Sigmoid colon (tissue), 4 donors: Measurements from ENCODE around the gene CWC27.

Experiments used
- CTCF ChIP-seq, 4 experiments: fragments of 450-650 bp in 3 of 4; fragments of 200-600 bp in 1 of 4; IDR thresholded peaks; one replicate each; pipeline ENCODE4 v1.5.1; 2016 to 2019; ENCODE audit warnings: antibody characterized with exemption in 4 of 4, mild to moderate bottlenecking in 3 of 4, moderate library complexity in 2 of 4
- EP300 ChIP-seq, 4 donors: sonication (generic); formaldehyde crosslinking; IDR thresholded peaks; one replicate each; pipeline ENCODE4 v1.6.1; 2017; ENCODE audit warnings: antibody characterized with exemption in 4 of 4
- POLR2A ChIP-seq, 2 donors: fragments of 450-650 bp; IDR thresholded peaks; one replicate each; pipeline ENCODE4 v1.6.1; 2016; ENCODE audit warnings: antibody characterized with exemption in 2 of 2, mild to moderate bottlenecking in 2 of 2, moderate library complexity in 2 of 2
- POLR2AphosphoS5 ChIP-seq, 4 donors: sonication (generic); formaldehyde crosslinking; IDR thresholded peaks; one replicate each; pipeline ENCODE4 v1.6.1; 2017; ENCODE audit warnings: antibody characterized with exemption in 4 of 4

- TF ChIP-seq POLR2A (IDR thresholded peaks at IDR 0.05) = no peak
- no peak for TF ChIP-seq CTCF (IDR thresholded peaks at IDR 0.05)
- no peak for TF ChIP-seq EP300 (IDR thresholded peaks at IDR 0.05)
- TF ChIP-seq POLR2AphosphoS5 (IDR thresholded peaks at IDR 0.05) = no peak
These were observed 22.3 kb upstream of the CWC27 start for GRCh38 chr5:64746446-64746845.
